Glutamatergic neuron (in vitro differentiated cells): ENCODE data around the gene CD276. TPM values are rescaled to one million over a fixed set of nuclear protein-coding genes. Genes with fewer than 3 reads are reported as not detected.
A peak's percentile ranks its signal among the peaks of the same experiment; 100 is the strongest.

Experiments used
- DNase-seq: peaks from one replicate; pipeline ENCODE4 v3.0.0; 2022
- H3K27ac Mint-ChIP-seq: one replicate; pipeline ENCODE4 v1.8.0; 2020; ENCODE audit warnings: mild to moderate bottlenecking, mixed read lengths, inconsistent platforms; ENCODE audit not compliant: unreplicated experiment
- H3K27me3 Mint-ChIP-seq: one replicate; pipeline ENCODE4 v1.8.0; 2020; ENCODE audit warnings: mild to moderate bottlenecking, moderate library complexity, mixed read lengths, inconsistent platforms; ENCODE audit not compliant: unreplicated experiment
- H3K36me3 Mint-ChIP-seq: one replicate; pipeline ENCODE4 v1.8.0; 2020; ENCODE audit warnings: mild to moderate bottlenecking, mixed read lengths, inconsistent platforms; ENCODE audit not compliant: unreplicated experiment
- H3K4me1 Mint-ChIP-seq: one replicate; pipeline ENCODE4 v1.8.0; 2020; ENCODE audit warnings: mild to moderate bottlenecking, low read depth, mixed read lengths, inconsistent platforms; ENCODE audit not compliant: unreplicated experiment
- H3K4me3 Mint-ChIP-seq: one replicate; pipeline ENCODE4 v1.8.0; 2020; ENCODE audit warnings: mild to moderate bottlenecking, mixed read lengths, inconsistent platforms; ENCODE audit not compliant: unreplicated experiment
- H3K9me3 Mint-ChIP-seq: one replicate; pipeline ENCODE4 v1.8.0; 2020; ENCODE audit warnings: mild to moderate bottlenecking, moderate library complexity, mixed read lengths, inconsistent platforms; ENCODE audit not compliant: unreplicated experiment
- total RNA-seq: library from RNA; stranded (reverse); fragmentation: NEBNext Ultra II Directional; extraction: Animal tissue kit (Norgen Biotek cat#: 25700); gene quantifications from one replicate; pipeline ENCODE4 v1.2.1, GENCODE V29; 2021; ENCODE audit not compliant: unreplicated experiment
- TF ChIP-seq, protein P1 (sequence below): fragments of 200-600 bp; sonication (generic); IDR thresholded peaks from one replicate; pipeline ENCODE4 v1.5.0; 2021; ENCODE audit not compliant: partially characterized antibody, unreplicated experiment

CD276 gene
- total RNA-seq, 1 donor from 2014 or later = 192 TPM

DNA sequence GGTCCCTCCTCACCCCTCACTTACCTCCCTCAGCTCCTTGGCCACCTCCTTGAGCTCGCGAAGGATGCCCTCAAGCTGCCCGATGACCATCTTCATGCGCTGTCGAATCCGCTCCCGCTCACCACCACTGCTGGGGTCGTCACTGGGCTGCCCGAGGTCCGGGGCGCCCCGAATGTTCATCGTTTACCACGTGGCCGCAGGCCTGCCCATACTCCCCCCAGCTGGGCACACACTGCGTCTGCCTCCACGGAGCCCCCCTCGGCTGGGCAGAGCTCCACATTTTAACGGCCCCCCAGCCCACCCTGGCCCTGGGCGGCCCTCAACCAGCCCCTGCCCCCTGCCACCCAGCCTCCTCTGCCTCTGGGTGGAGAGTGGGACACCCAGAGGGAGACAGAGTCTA lies 66.8 kb downstream of the CD276 start:
- no peak for DNase-seq
- Mint-ChIP-seq H3K27ac (peak overlapping the region; percentile 98), H3K36me3 (no peaks in the 10 kb centered on the region), H3K9me3 (peaks cover 14% of the 10 kb centered on the region), H3K4me1 (peaks cover 59% of the 10 kb centered on the region), H3K27me3 (peaks cover 20% of the 10 kb centered on the region), H3K4me3 (peak overlapping the region; percentile 92)
- TF ChIP-seq, protein P1, sequence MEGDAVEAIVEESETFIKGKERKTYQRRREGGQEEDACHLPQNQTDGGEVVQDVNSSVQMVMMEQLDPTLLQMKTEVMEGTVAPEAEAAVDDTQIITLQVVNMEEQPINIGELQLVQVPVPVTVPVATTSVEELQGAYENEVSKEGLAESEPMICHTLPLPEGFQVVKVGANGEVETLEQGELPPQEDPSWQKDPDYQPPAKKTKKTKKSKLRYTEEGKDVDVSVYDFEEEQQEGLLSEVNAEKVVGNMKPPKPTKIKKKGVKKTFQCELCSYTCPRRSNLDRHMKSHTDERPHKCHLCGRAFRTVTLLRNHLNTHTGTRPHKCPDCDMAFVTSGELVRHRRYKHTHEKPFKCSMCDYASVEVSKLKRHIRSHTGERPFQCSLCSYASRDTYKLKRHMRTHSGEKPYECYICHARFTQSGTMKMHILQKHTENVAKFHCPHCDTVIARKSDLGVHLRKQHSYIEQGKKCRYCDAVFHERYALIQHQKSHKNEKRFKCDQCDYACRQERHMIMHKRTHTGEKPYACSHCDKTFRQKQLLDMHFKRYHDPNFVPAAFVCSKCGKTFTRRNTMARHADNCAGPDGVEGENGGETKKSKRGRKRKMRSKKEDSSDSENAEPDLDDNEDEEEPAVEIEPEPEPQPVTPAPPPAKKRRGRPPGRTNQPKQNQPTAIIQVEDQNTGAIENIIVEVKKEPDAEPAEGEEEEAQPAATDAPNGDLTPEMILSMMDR = no peak

- peaks cover 20% of the 10 kb centered on the region for H3K27me3 Mint-ChIP-seq
- TF ChIP-seq, protein P1 = no peak
- H3K4me3 Mint-ChIP-seq = peak overlapping the region; percentile 92
- H3K4me1 Mint-ChIP-seq = peaks cover 55% of the 10 kb centered on the region
- peaks cover 14% of the 10 kb centered on the region for H3K9me3 Mint-ChIP-seq
- DNase-seq = peak; percentile 52
- peak overlapping the region; percentile 98 for H3K27ac Mint-ChIP-seq
- no peaks in the 10 kb centered on the region for H3K36me3 Mint-ChIP-seq
These were observed 67.3 kb downstream of the CD276 start for GRCh38 chr15:73751511-73751898.

DNA sequence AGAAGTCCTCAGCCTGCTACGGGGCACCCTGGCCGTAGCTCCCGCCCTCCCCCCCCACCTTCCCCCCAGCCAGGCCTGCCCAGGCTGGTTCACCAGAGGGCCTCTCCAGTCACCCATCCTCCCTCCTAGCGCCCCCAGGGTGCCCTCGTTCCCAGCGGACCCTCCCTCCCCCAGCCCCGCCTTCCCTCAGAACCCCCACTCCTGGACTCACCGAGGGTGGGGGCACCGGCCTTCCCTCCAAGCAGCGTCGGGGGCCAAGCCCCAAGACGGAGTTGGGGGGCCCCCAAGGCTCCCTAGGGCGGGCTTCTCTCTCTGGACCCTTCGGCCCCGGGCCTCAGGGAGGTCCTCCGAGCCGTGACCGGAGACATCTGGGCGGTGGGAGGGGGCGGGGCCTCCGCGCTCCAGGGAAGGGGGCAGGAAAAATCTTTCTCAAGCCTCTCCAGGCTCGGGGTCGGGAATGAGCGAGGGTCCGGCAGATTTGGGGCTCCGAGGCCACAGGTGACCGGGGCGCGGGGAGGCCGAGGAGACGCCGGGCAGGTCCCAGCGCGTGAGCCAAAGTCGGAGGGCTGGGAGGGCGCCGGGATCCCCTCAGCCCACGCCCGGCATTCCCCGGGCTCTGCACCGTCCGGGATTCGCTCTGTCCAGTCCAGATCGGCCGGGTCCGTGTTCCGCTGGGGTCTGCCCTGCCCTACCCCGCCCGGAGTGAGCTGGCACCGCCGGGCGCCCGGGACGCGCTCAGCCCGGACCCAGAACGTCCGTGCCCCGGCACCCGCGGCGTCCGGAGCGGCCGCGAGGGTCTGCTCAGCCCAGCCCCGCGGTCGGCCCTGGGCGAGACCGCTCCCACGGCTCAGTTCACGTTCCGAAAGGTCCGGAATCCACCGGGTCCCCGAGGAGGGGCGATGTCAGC lies 68.0 kb downstream of the CD276 start:
- peak overlapping the region; percentile 98 for H3K27ac Mint-ChIP-seq
- H3K4me3 Mint-ChIP-seq = peak overlapping the region; percentile 49
- TF ChIP-seq, protein P1 = no peak
- H3K4me1 Mint-ChIP-seq = peaks cover 50% of the 10 kb centered on the region
- DNase-seq = peak; percentile 73
- peaks cover 18% of the 10 kb centered on the region for H3K27me3 Mint-ChIP-seq
- peaks cover 14% of the 10 kb centered on the region for H3K9me3 Mint-ChIP-seq
- no peaks in the 10 kb centered on the region for H3K36me3 Mint-ChIP-seq

DNA sequence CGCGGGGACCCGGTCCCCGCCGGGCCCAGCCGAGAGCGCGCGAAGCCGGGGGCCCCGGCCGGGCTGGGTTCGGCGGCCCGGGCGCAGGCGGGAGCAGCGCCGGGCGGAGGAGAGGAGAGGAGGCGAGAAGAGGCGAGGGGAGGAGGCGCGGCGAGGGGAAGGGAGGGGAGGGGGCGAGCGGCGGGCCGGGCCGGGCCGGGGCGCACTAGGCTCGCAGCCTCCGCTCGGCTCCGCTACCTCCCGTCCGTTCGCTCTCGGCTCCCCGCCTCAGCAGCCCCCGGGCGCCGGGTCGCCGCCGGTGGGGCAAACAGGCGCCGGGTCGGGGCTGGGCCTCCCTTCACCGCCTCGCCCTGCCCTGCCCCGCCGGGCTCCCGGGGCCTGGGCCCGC lies 68.6 kb downstream of the CD276 start:
- Mint-ChIP-seq H3K4me3 (no peak overlapping the region), H3K27ac (no peak overlapping the region), H3K9me3 (peaks cover 14% of the 10 kb centered on the region), H3K4me1 (peaks cover 45% of the 10 kb centered on the region), H3K27me3 (peaks cover 18% of the 10 kb centered on the region), H3K36me3 (no peaks in the 10 kb centered on the region)
- peak; percentile 62 for DNase-seq
- TF ChIP-seq, protein P1 = no peak
